ENCODE data around the gene ALX3.

The ALX3 gene

GRCh38 chr1:110060034-110060661, 10.3 kb downstream of the ALX3 start:
- TF ChIP-seq, protein P1, sequence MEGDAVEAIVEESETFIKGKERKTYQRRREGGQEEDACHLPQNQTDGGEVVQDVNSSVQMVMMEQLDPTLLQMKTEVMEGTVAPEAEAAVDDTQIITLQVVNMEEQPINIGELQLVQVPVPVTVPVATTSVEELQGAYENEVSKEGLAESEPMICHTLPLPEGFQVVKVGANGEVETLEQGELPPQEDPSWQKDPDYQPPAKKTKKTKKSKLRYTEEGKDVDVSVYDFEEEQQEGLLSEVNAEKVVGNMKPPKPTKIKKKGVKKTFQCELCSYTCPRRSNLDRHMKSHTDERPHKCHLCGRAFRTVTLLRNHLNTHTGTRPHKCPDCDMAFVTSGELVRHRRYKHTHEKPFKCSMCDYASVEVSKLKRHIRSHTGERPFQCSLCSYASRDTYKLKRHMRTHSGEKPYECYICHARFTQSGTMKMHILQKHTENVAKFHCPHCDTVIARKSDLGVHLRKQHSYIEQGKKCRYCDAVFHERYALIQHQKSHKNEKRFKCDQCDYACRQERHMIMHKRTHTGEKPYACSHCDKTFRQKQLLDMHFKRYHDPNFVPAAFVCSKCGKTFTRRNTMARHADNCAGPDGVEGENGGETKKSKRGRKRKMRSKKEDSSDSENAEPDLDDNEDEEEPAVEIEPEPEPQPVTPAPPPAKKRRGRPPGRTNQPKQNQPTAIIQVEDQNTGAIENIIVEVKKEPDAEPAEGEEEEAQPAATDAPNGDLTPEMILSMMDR (IDR thresholded peaks at IDR 0.05) = peak; percentile 99

GRCh38 chr1:110059133-110059863, 11.2 kb downstream of the ALX3 start:
- TF ChIP-seq, protein P1 (IDR thresholded peaks at IDR 0.05) = no peak

- TF ChIP-seq, protein P1 (IDR thresholded peaks at IDR 0.05) = no peak
These were observed 11.9 kb downstream of the ALX3 start for GRCh38 chr1:110058591-110058990.

DNA sequence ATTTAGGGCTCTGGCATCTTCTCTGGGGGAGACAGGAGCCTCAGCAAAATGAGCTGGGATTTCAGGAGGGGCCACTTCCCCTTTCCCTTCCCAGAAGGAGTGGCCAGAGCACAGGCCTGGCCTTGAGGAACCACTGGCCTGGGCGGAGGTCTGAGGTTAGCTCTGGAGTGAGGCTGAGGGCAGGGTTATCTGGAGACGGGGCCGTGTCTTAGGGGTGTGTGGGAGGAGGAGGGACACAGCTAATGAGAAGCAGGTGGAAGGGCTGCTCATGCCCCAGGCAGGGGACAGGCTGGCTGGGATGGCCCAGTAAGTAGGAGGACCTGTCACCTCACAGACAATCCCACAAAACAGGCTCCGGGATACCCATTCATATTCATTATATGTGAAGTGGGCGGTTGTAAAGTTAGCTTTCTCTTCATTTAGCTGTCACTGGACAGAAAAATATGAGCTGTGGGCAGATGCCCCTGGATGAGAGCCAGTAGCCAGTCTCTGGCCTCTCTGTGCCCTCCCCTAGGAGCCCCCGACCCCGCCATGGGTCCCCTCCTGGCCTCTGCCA, 12.4 kb downstream of the ALX3 start:
- TF ChIP-seq, protein P1 (IDR thresholded peaks at IDR 0.05) = no peak

DNA sequence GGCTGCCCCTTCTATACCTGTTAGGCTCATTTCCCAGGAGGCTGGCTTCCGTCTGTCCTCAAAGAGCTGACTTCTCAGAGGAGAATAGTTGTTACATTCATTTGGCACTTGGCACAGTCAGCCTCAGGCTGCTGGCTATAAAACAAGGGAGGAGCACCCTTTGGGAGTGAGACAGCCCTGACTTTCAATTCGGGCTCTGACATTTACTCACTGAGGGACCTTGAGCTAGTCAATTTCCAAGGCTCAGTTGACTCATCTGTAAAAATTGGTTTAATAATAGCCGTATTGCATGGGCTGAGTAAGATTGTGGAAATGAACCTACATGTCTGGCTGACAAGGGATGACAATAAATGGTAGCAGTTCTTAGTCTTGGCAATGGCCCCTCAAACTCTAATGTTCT, 13.7 kb downstream of the ALX3 start:
- TF ChIP-seq, protein P1 (IDR thresholded peaks at IDR 0.05) = no peak

GRCh38 chr1:110056285-110056683, 14.2 kb downstream of the ALX3 start:
- TF ChIP-seq, protein P1 (IDR thresholded peaks at IDR 0.05) = no peak

DNA sequence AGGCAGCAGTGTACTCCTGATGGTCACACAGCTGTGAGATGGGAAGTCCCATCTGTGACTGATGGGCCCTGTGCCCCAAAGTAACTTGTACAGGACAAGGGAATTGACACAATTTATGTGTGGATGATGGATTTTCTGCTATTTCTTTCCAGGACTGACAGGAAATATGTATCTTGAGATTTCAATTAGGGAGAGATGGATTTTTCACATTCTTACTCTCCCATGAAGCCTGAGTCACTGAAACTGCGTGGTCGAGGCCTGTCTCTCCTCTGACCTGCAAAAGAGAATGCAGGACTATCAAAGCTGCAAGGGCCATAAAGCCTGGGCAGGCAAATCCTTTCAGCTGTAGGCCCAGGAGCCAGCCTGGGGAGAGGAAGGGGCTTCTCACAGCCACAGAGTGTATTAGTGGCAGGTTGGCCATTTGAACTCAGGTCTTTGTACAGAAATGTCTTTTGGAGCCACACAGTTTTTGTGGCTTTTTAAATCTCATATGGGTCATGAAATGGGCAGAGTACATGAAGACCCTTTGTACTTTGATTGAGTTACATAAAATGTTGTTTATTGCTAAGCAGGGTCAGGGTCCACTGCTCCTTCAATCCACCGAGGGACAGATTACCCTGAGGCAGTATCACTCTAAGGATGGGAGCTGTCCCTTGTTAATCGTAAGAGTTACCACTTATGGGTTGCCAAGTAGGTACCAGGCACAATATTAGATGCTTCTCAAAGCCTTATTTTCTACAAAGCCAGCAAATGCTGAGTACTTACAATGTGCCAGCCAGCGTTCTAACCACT, 14.8 kb downstream of the ALX3 start:
- TF ChIP-seq, protein P1 (IDR thresholded peaks at IDR 0.05) = no peak
